ENCODE measurements around the gene ADD3. TPM values are rescaled to one million over a fixed set of nuclear protein-coding genes. Genes with fewer than 3 reads are reported as not detected.
A peak's percentile ranks its signal among the peaks of the same experiment; 100 is the strongest.

The ADD3 gene
- total RNA-seq, 4 donors from 2014 or later: 236 to 545 (median 314) TPM

- no peaks in the 10 kb centered on the region for H3K9me3 ChIP-seq
- TF ChIP-seq CTCF (IDR thresholded peaks at IDR 0.05) (no peak), POLR2A (IDR thresholded peaks at IDR 0.05) (no peak)
- peaks cover 0 to 4% (median 0%) of the 10 kb centered on the region in 4 donors for H3K4me1 ChIP-seq
- no peaks in the 10 kb centered on the region for H3K36me3 ChIP-seq
- H3K27ac ChIP-seq: no peak overlapping the region
- no peaks in the 10 kb centered on the region for H3K27me3 ChIP-seq
- DNase-seq: no peak
- H3K4me3 ChIP-seq: no peak overlapping the region
Observed at GRCh38 chr10:110147961-110148360, 140.2 kb downstream of the ADD3 start.

- TF ChIP-seq CTCF (IDR thresholded peaks at IDR 0.05) (no peak), POLR2A (IDR thresholded peaks at IDR 0.05) (no peak)
- Histone ChIP-seq H3K27ac (no peak overlapping the region), H3K4me3 (no peak overlapping the region), H3K27me3 (no peaks in the 10 kb centered on the region), H3K36me3 (no peaks in the 10 kb centered on the region), H3K4me1 (peaks cover 0 to 4% (median 0%) of the 10 kb centered on the region in 4 donors), H3K9me3 (no peaks in the 10 kb centered on the region)
- no peak for DNase-seq
Observed at GRCh38 chr10:110149259-110149658, 141.5 kb downstream of the ADD3 start.

- no peaks in the 10 kb centered on the region for H3K9me3 ChIP-seq
- H3K27me3 ChIP-seq: no peaks in the 10 kb centered on the region
- H3K27ac ChIP-seq: no peak overlapping the region
- no peak overlapping the region for H3K4me3 ChIP-seq
- peaks cover 0 to 4% (median 0%) of the 10 kb centered on the region in 4 donors for H3K4me1 ChIP-seq
- TF ChIP-seq CTCF (IDR thresholded peaks at IDR 0.05) (no peak), POLR2A (IDR thresholded peaks at IDR 0.05) (no peak)
- no peaks in the 10 kb centered on the region for H3K36me3 ChIP-seq
- no peak for DNase-seq
Observed at GRCh38 chr10:110150046-110150445, 142.3 kb downstream of the ADD3 start.

- Histone ChIP-seq H3K27ac (peak overlapping the region in 2 of 4 donors; percentile 46 to 76), H3K4me1 (peaks cover 0 to 4% (median 0%) of the 10 kb centered on the region in 4 donors), H3K4me3 (peak overlapping the region in 2 of 4 donors; percentile 20 to 27), H3K27me3 (no peaks in the 10 kb centered on the region), H3K9me3 (no peaks in the 10 kb centered on the region), H3K36me3 (no peaks in the 10 kb centered on the region)
- no peak for TF ChIP-seq CTCF (IDR thresholded peaks at IDR 0.05)
- TF ChIP-seq POLR2A (IDR thresholded peaks at IDR 0.05): no peak
- no peak for DNase-seq
Observed at GRCh38 chr10:110150981-110151380, 143.2 kb downstream of the ADD3 start.

GRCh38 chr10:110151467-110151866, 143.7 kb downstream of the ADD3 start:
- Histone ChIP-seq H3K4me3 (peak overlapping the region in 2 of 4 donors; percentile 20 to 27), H3K4me1 (peaks cover 0 to 4% (median under 1%) of the 10 kb centered on the region in 4 donors), H3K9me3 (no peaks in the 10 kb centered on the region), H3K27me3 (no peaks in the 10 kb centered on the region), H3K36me3 (no peaks in the 10 kb centered on the region), H3K27ac (peak overlapping the region in 3 of 4 donors; percentile 24 to 76 (median 46))
- DNase-seq: peak in 2 of 3 donors; percentile 91 to 92
- TF ChIP-seq POLR2A (IDR thresholded peaks at IDR 0.05) (peak in 1 of 2 donors; percentile 68), CTCF (IDR thresholded peaks at IDR 0.05) (no peak)

- TF ChIP-seq CTCF (IDR thresholded peaks at IDR 0.05): no peak
- no peak for TF ChIP-seq POLR2A (IDR thresholded peaks at IDR 0.05)
- Histone ChIP-seq H3K4me1 (peaks cover 0 to 9% (median 3%) of the 10 kb centered on the region in 4 donors), H3K4me3 (no peak overlapping the region), H3K27ac (peak overlapping the region in 2 of 4 donors; percentile 24 to 76), H3K36me3 (no peaks in the 10 kb centered on the region), H3K9me3 (no peaks in the 10 kb centered on the region), H3K27me3 (no peaks in the 10 kb centered on the region)
- no peak for DNase-seq
Observed at GRCh38 chr10:110151971-110152370, 144.2 kb downstream of the ADD3 start.

Measured in Peyer's patch (tissue), 4 donors.